Stomach (tissue), 9 donors: Measurements from ENCODE around the gene SIGLEC8. TPM values are rescaled to one million over a fixed set of nuclear protein-coding genes. Genes with fewer than 3 reads are reported as not detected.
A peak's percentile ranks its signal among the peaks of the same experiment; 100 is the strongest.
"Not testable (repeated sequence)": the region's sequence is repeated elsewhere in the genome, so short reads cannot be mapped to it uniquely, and the experiment has no call there.

Source experiments
- DNase-seq, 2 donors: peaks; one replicate each; pipeline versions ENCODE4 v3.0.0 to v3.0.0-alpha.2; 2013 to 2019
- H3K27ac ChIP-seq, 5 donors: fragments of 200-600 bp in 4 of 5; sonication (generic) in 4 of 5; one replicate each; pipeline ENCODE4 v1.5.1; 2013 to 2019; ENCODE audit warnings: mild to moderate bottlenecking in 1 of 5, moderate library complexity in 1 of 5
- H3K27me3 ChIP-seq, 3 donors: fragments of 200-600 bp; sonication (generic); one replicate each; pipeline ENCODE4 v1.5.1; 2017 to 2019; ENCODE audit warnings: mixed run types in 1 of 3
- H3K36me3 ChIP-seq, 4 donors: fragments of 200-600 bp; sonication (generic); 1 replicate in 3 of 4; 2 replicates in 1 of 4; pipeline ENCODE4 v1.5.1; 2016 to 2019
- H3K4me1 ChIP-seq, 4 donors: fragments of 200-600 bp; sonication (generic); one replicate each; pipeline ENCODE4 v1.5.1; 2016 to 2019
- H3K4me3 ChIP-seq, 4 donors: fragments of 200-600 bp; sonication (generic) in 3 of 4; one replicate each; pipeline ENCODE4 v1.5.1; 2016 to 2019; ENCODE audit warnings: mild to moderate bottlenecking in 1 of 4
- H3K9me3 ChIP-seq, 4 donors: fragments of 200-600 bp; sonication (generic); one replicate each; pipeline ENCODE4 v1.5.1; 2016 to 2019
- CTCF ChIP-seq, 7 experiments: fragments of 450-650 bp in 4 of 7; fragments of 200-600 bp in 3 of 7; sonication (generic) in 3 of 7; IDR thresholded peaks; one replicate each; pipeline ENCODE4 v1.5.1; 2016 to 2019; ENCODE audit warnings: antibody characterized with exemption in 7 of 7, control low read depth in 2 of 7, mild to moderate bottlenecking in 1 of 7
- EP300 ChIP-seq: sonication (generic); formaldehyde crosslinking; IDR thresholded peaks from one replicate; pipeline ENCODE4 v1.6.1; 2017; ENCODE audit warnings: antibody characterized with exemption
- POLR2A ChIP-seq, 4 donors: fragments of 450-650 bp; IDR thresholded peaks; one replicate each; pipeline ENCODE4 v1.6.1; 2016; ENCODE audit warnings: antibody characterized with exemption in 4 of 4, control low read depth in 2 of 4, mild to moderate bottlenecking in 1 of 4, moderate library complexity in 1 of 4
- POLR2AphosphoS5 ChIP-seq, 3 donors: sonication (generic); formaldehyde crosslinking; IDR thresholded peaks; one replicate each; pipeline ENCODE4 v1.6.1; 2016; ENCODE audit warnings: antibody characterized with exemption in 3 of 3
- WGBS, 5 donors: extraction: QIAGEN DNeasy Blood & Tissue Kit in 3 of 5; methylation state at CpG; one replicate each; pipeline versions ENCODE4 v1.1.5 to v1.1.7; 2013 to 2018; 5-methylcytosine and 5-hydroxymethylcytosine counted together
- intact Hi-C: fragments of 100-400 bp; cut with DNase I; formaldehyde crosslinking; loops from one replicate; pipeline ENCODE4 v1.15.1; 2023; ENCODE audit warnings: low total_unique reads
- polyA plus RNA-seq, 3 donors: library from polyadenylated mRNA; stranded (reverse); fragments of 200-250 nt; gene quantifications; one replicate each; pipeline ENCODE4 v1.2.3, GENCODE V29; 2013
- total RNA-seq, 5 donors: library from RNA; depleted of rRNA; stranded (reverse); fragments of >200 nt; gene quantifications; one replicate each; pipeline versions ENCODE4 v1.1.0 to v1.2.3, GENCODE V29; 2014 to 2016
- donor health status: healthy with polysubstance abuse.
- donor health status: Bipolar disorder and iron deficiency.
- donor health status: healthy.

SIGLEC8 gene
- total and polyA plus RNA-seq, 8 donors: 0.20 to 2.3 (median 1.1) TPM; not detected in 3

DNA sequence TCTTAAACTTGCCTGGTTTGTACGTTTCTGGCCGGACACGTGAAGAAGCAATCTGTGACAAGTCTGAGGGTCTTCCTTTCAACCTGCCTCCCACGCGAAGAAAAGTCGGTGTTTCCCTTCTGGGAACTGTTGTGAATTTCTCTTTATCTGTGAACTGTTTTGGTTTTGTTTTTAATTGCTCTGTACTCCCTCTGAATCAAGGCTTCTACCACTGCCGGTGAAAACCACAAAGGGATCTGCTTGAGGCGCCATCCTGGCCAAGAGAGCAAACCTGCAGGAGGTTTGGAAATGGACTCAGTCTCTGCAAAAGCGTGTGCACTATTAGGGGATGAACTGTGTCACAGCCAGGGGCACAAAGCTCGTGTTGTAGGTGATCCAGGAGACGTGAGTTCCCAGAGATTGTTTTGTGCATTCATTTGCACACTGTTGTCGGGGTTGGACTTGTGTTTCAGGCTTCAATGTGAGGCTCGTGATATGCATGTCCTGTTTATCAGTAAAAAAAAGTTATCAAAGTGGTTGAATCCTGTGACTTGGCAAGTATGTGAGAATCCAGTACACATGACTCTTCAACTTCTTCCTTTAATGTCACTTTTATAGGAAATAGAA, 9.7 kb downstream of the SIGLEC8 start:
- no peak overlapping the region for H3K27ac ChIP-seq
- intact Hi-C loops: no loop called here
- WGBS, 5 donors: 55 to 61% (median 59%) methylated on average over 13 of the region's 13 CpGs
- no peaks in the 10 kb centered on the region for H3K9me3 ChIP-seq
- H3K27me3 ChIP-seq: peaks cover 0 to 40% (median 0%) of the 10 kb centered on the region in 3 donors
- no peak for DNase-seq
- no peak for TF ChIP-seq EP300
- no peak for TF ChIP-seq POLR2A (IDR thresholded peaks at IDR 0.05)
- no peak for TF ChIP-seq POLR2AphosphoS5 (IDR thresholded peaks at IDR 0.05)
- no peak for TF ChIP-seq CTCF (IDR thresholded peaks at IDR 0.05)
- H3K36me3 ChIP-seq: no peaks in the 10 kb centered on the region
- H3K4me1 ChIP-seq: no peaks in the 10 kb centered on the region
- H3K4me3 ChIP-seq: no peak overlapping the region

DNA sequence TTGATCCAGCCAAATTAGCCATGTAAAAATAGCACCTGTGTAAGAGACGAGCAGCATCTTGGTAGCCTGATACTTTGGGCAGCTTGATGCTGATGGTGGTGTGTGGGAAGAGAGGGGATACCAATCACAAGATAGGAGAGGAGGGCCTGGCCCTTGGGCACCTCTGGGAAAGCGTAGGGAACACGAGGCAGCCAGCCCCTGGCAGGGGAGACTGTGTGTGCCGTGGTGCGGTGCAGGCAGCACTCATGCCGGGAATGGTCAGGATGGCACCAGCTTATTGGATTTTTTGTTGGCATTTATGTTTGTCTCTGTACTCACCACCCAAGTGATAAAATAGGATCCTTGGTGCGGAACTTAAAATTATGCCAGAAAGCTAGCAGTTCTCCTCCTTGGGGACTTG, 10.2 kb downstream of the SIGLEC8 start:
- Histone ChIP-seq H3K27me3 (peaks cover 0 to 35% (median 0%) of the 10 kb centered on the region in 3 donors), H3K36me3 (no peaks in the 10 kb centered on the region), H3K9me3 (no peaks in the 10 kb centered on the region), H3K4me3 (no peak overlapping the region), H3K4me1 (no peaks in the 10 kb centered on the region), H3K27ac (no peak overlapping the region)
- TF ChIP-seq EP300 (no peak), POLR2AphosphoS5 (IDR thresholded peaks at IDR 0.05) (no peak), CTCF (IDR thresholded peaks at IDR 0.05) (no peak), POLR2A (IDR thresholded peaks at IDR 0.05) (no peak)
- intact Hi-C loops: no loop called here
- no peak for DNase-seq
- 79 to 85% (median 81%) methylated on average over 7 of the region's 7 CpGs for WGBS, 5 donors

DNA sequence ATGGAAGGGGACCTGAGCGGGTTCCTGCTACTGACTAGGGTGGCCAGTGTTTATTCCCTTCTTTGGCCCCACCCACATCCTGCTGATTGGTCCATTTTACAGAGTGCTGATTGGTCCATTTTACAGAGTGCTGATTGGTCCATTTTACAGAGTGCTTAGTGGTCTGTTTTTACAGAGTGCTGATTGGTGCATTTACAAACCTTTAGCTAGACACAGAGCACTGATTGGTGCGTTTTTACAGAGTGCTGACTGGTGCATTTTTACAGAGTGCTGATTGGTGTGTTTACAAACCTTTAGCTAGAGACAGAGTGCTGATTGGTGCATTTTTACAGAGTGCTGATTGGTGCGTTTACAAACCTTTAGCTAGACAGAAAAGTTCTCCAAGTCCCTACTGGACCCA, 10.7 kb downstream of the SIGLEC8 start:
- DNase-seq, H3K4me3 ChIP-seq, H3K27ac ChIP-seq, H3K36me3 ChIP-seq, intact Hi-C loops, H3K9me3 ChIP-seq, H3K4me1 ChIP-seq: not testable (repeated sequence)
- WGBS, 5 donors: 78 to 88% (median 85%) methylated on average over 3 of the region's 3 CpGs
- H3K27me3 ChIP-seq: peaks cover 0 to 34% (median 0%) of the 10 kb centered on the region in 3 donors

DNA sequence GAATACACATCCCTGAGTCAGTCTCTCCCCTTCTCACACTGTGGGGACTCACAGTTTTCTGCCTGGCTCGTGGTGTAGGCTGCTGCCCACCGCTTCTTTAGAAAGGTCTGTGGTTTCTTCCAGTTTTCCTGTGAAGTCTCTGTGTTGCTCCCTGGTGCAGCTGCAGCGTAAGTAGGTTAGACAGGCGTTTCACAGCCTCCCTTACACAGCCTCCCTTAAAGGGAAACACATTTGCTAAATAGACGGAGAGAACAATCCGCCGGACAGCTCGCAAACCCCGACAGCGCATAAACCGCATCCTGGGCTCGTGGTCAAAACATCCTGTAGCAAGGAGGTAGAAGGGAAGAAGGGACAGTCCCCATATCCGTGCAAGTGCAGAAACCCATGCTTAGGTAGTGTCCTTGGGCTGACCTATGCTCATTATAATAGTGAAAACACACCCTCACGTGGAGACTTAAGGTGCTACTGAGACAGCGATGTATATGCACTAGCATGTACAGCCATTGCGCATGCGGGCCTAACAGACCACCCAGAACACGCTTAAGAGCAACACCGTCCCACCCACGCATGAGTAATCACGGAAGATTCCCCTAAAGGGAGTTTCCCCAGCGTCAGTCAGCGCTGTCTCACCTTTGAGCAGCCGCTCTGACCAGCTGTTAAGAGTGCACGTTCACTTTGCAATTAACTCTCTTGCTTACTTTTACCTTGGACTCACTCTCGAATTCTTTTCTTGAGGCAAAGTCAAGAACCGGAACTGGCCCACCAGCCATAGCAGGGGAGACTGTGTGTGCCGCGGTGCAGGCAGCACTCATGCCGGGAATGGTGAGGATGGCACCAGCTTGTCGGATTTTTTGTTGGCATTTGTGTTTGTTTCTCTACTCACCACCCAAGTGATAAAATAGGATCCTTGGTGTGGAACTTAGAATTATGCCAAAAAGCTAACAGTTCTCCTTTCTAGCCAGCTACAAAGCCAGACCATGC, 16.6 kb downstream of the SIGLEC8 start:
- Histone ChIP-seq H3K27ac (peak overlapping the region in 2 of 5 donors; percentile 10 to 11), H3K36me3 (no peaks in the 10 kb centered on the region), H3K4me1 (peaks cover 0 to 4% (median 0%) of the 10 kb centered on the region in 4 donors), H3K9me3 (no peaks in the 10 kb centered on the region), H3K4me3 (peak overlapping the region in 2 of 4 donors; percentile 9 to 16), H3K27me3 (peaks cover 0 to 61% (median 7%) of the 10 kb centered on the region in 3 donors)
- TF ChIP-seq POLR2A (IDR thresholded peaks at IDR 0.05) (no peak), EP300 (no peak), POLR2AphosphoS5 (IDR thresholded peaks at IDR 0.05) (no peak), CTCF (IDR thresholded peaks at IDR 0.05) (no peak)
- peak; percentile 54 to 63 for DNase-seq
- WGBS, 5 donors: 53 to 62% (median 61%) methylated on average over 31 of the region's 31 CpGs
- intact Hi-C loops: no loop called here
